Naive thymus-derived CD8-positive, alpha-beta T cell (primary cell): ENCODE data around the gene PLPPR3. TPM values are rescaled to one million over a fixed set of nuclear protein-coding genes. Genes with fewer than 3 reads are reported as not detected.
"Not testable (repeated sequence)": the region's sequence is repeated elsewhere in the genome, so short reads cannot be mapped to it uniquely, and the experiment has no call there.

Experiments
- ATAC-seq, 2 donors: fragments of 150-1000 bp; cut with Tn5 transposase in 1 of 2; sonication (Bioruptor Pico), chemical (Tn5 transposase) in 1 of 2; 1 replicate in 1 of 2; 2 replicates in 1 of 2; pipeline ENCODE4 v1.10.0; 2021; ENCODE audit warnings: mild to moderate bottlenecking in 2 of 2, moderate library complexity in 2 of 2
- POLR2A ChIA-PET: fragments of 350-600 bp; sonication (Branson Sonifier 250); formaldehyde crosslinking; loops from one replicate; lab custom pipeline; 2021; ENCODE audit warnings: antibody characterized with exemption; lab: Charles Lee
- DNase-seq, 10 donors: peaks; one replicate each; pipeline versions ENCODE4 v3.0.0 to v3.0.0-alpha.2; 2020 to 2022
- H3K27ac Mint-ChIP-seq, 10 donors: one replicate each; pipeline ENCODE4 v1.8.0; 2020 to 2022; ENCODE audit warnings: mild to moderate bottlenecking in 10 of 10, mixed read lengths in 10 of 10, moderate library complexity in 4 of 10, inconsistent platforms in 1 of 10
- H3K27me3 Mint-ChIP-seq, 5 donors: one replicate each; pipeline ENCODE4 v1.8.0; 2021 to 2022; ENCODE audit warnings: mixed read lengths in 5 of 5
- H3K36me3 Mint-ChIP-seq, 3 donors: one replicate each; pipeline ENCODE4 v1.8.0; 2020 to 2022; ENCODE audit warnings: mixed read lengths in 3 of 3, mild to moderate bottlenecking in 2 of 3, inconsistent platforms in 1 of 3
- H3K4me1 Mint-ChIP-seq, 4 donors: one replicate each; pipeline ENCODE4 v1.8.0; 2021 to 2022; ENCODE audit warnings: mixed read lengths in 4 of 4
- H3K4me3 Mint-ChIP-seq, 10 donors: one replicate each; pipeline ENCODE4 v1.8.0; 2020 to 2022; ENCODE audit warnings: mild to moderate bottlenecking in 10 of 10, mixed read lengths in 10 of 10, moderate library complexity in 6 of 10, inconsistent platforms in 1 of 10
- H3K9me3 Mint-ChIP-seq, 9 donors: one replicate each; pipeline ENCODE4 v1.8.0; 2020 to 2022; ENCODE audit warnings: mixed read lengths in 9 of 9, mild to moderate bottlenecking in 3 of 9, inconsistent platforms in 1 of 9, moderate library complexity in 1 of 9
- polyA plus RNA-seq, 3 donors: library from polyadenylated mRNA; unstranded; fragments of 300-500 nt; fragmentation: Illumina TruSeq; gene quantifications; one replicate each; pipeline ENCODE4 v1.2.3, GENCODE V29; 2021
- total RNA-seq, 8 experiments: library from RNA in 2 of 8; stranded (reverse) in 2 of 8; gene quantifications; one replicate each; pipeline ENCODE4 v1.2.3 and lab custom pipeline; 2021 to 2026

PLPPR3 gene
- total and polyA plus RNA-seq, 5 experiments from 2014 or later = not detected

GRCh38 chr19:821231-821824 lies 427 bp downstream of the PLPPR3 start:
- DNase-seq (no peak), ATAC-seq (peak; percentile 8 to 17)
- peak overlapping the region in 4 of 10 donors; percentile 56 to 74 (median 68) for H3K4me3 Mint-ChIP-seq
- no peaks in the 10 kb centered on the region for H3K9me3 Mint-ChIP-seq
- peaks cover 0 to 3% (median 0%) of the 10 kb centered on the region in 3 donors for H3K36me3 Mint-ChIP-seq
- H3K27me3 Mint-ChIP-seq = peaks cover 3 to 21% (median 8%) of the 10 kb centered on the region in 5 donors
- H3K27ac Mint-ChIP-seq = no peak overlapping the region
- peaks cover 0 to 5% (median 3%) of the 10 kb centered on the region in 4 donors for H3K4me1 Mint-ChIP-seq
- POLR2A ChIA-PET = interaction anchor here (0.5 to 1.1 kb wide), 3 partner anchors 19 to 315 kb away, joined by 3 to 5 read pairs (median 3); no protein-coding TSS in a partner anchor

GRCh38 chr19:820212-820611 lies 1.5 kb downstream of the PLPPR3 start:
- H3K27me3 Mint-ChIP-seq = peaks cover 3 to 17% (median 8%) of the 10 kb centered on the region in 5 donors

GRCh38 chr19:816500-816857 lies 5.3 kb downstream of the PLPPR3 start:
- H3K27ac Mint-ChIP-seq = peak overlapping the region in 5 of 10 donors; percentile 47 to 78 (median 56)
- peaks cover 0 to 8% (median 0%) of the 10 kb centered on the region in 4 donors for H3K4me1 Mint-ChIP-seq
- peak overlapping the region in 1 of 10 donors; percentile 25 for H3K4me3 Mint-ChIP-seq

More at GRCh38 chr19:820212-820611, 1.5 kb downstream of the PLPPR3 start:
- POLR2A ChIA-PET = interaction anchor here (0.6 to 1.1 kb wide), 2 partner anchors 17 to 366 kb away, joined by 3 to 4 read pairs; no protein-coding TSS in a partner anchor
- not testable (repeated sequence) for DNase-seq, H3K36me3 Mint-ChIP-seq, H3K4me1 Mint-ChIP-seq, ATAC-seq, H3K9me3 Mint-ChIP-seq
- H3K27ac Mint-ChIP-seq = peak overlapping the region in 1 of 10 donors; percentile 40
- peak overlapping the region in 1 of 10 donors; percentile 10 for H3K4me3 Mint-ChIP-seq

GRCh38 chr19:815775-816499 lies 5.8 kb downstream of the PLPPR3 start:
- peak overlapping the region in 6 of 10 donors; percentile 0 to 78 (median 50) for H3K27ac Mint-ChIP-seq
- H3K4me1 Mint-ChIP-seq = peaks cover 0 to 8% (median 0%) of the 10 kb centered on the region in 4 donors
- H3K36me3 Mint-ChIP-seq = peaks cover 0 to 23% (median 9%) of the 10 kb centered on the region in 3 donors
- peak in 1 of 2 donors; percentile 2 for ATAC-seq
- no peaks in the 10 kb centered on the region for H3K27me3 Mint-ChIP-seq
- peaks cover 0 to 2% (median 0%) of the 10 kb centered on the region in 9 donors for H3K9me3 Mint-ChIP-seq
- H3K4me3 Mint-ChIP-seq = no peak overlapping the region
- no peak for DNase-seq
- POLR2A ChIA-PET = no interaction called here

More at GRCh38 chr19:816500-816857, 5.3 kb downstream of the PLPPR3 start:
- DNase-seq (no peak), ATAC-seq (no peak)
- H3K27me3 Mint-ChIP-seq = no peaks in the 10 kb centered on the region
- H3K36me3 Mint-ChIP-seq = peaks cover 0 to 18% (median 9%) of the 10 kb centered on the region in 3 donors
- POLR2A ChIA-PET = no interaction called here
- peaks cover 0 to 2% (median 0%) of the 10 kb centered on the region in 9 donors for H3K9me3 Mint-ChIP-seq

GRCh38 chr19:815079-815774 lies 6.5 kb downstream of the PLPPR3 start:
- H3K4me3 Mint-ChIP-seq = no peak overlapping the region
- ATAC-seq (peak; percentile 5 to 17), DNase-seq (no peak)
- H3K27me3 Mint-ChIP-seq = no peaks in the 10 kb centered on the region
- peaks cover 0 to 28% (median 9%) of the 10 kb centered on the region in 3 donors for H3K36me3 Mint-ChIP-seq
- peaks cover 0 to 8% (median 0%) of the 10 kb centered on the region in 4 donors for H3K4me1 Mint-ChIP-seq
- H3K27ac Mint-ChIP-seq = peak overlapping the region in 1 of 10 donors; percentile 82
- peaks cover 0 to 2% (median 0%) of the 10 kb centered on the region in 9 donors for H3K9me3 Mint-ChIP-seq
- POLR2A ChIA-PET = no interaction called here

- Mint-ChIP-seq H3K9me3 (peaks cover 0 to 2% (median 0%) of the 10 kb centered on the region in 9 donors), H3K4me3 (peak overlapping the region in 3 of 10 donors; percentile 20 to 37 (median 20)), H3K27me3 (no peaks in the 10 kb centered on the region), H3K27ac (peak overlapping the region in 2 of 10 donors; percentile 77 to 82), H3K36me3 (peaks cover 0 to 36% (median 11%) of the 10 kb centered on the region in 3 donors), H3K4me1 (peaks cover 0 to 8% (median 0%) of the 10 kb centered on the region in 4 donors)
- POLR2A ChIA-PET = no interaction called here
- ATAC-seq (peak in 1 of 2 donors; percentile 5), DNase-seq (no peak)
These were observed 7.3 kb downstream of the PLPPR3 start for GRCh38 chr19:814152-815078.

- peak overlapping the region in 2 of 10 donors; percentile 13 to 82 for H3K27ac Mint-ChIP-seq
- POLR2A ChIA-PET = interaction anchor here (0.8 kb wide), 1 partner anchor 15 kb away, joined by 3 read pairs; no protein-coding TSS in a partner anchor
- H3K4me1 Mint-ChIP-seq = peaks cover 0 to 8% (median 0%) of the 10 kb centered on the region in 4 donors
- peaks cover 0 to 2% (median 0%) of the 10 kb centered on the region in 9 donors for H3K9me3 Mint-ChIP-seq
- H3K36me3 Mint-ChIP-seq = peaks cover 0 to 44% (median 11%) of the 10 kb centered on the region in 3 donors
- no peaks in the 10 kb centered on the region for H3K27me3 Mint-ChIP-seq
- ATAC-seq (peak in 1 of 2 donors; percentile 5), DNase-seq (no peak)
- H3K4me3 Mint-ChIP-seq = peak overlapping the region in 1 of 10 donors; percentile 26
These were observed 8.3 kb downstream of the PLPPR3 start for GRCh38 chr19:813219-814151.

GRCh38 chr19:812747-813218 lies 9.0 kb downstream of the PLPPR3 start:
- no peak for DNase-seq
- Mint-ChIP-seq H3K27ac (no peak overlapping the region), H3K9me3 (peaks cover 0 to 2% (median 0%) of the 10 kb centered on the region in 9 donors), H3K27me3 (no peaks in the 10 kb centered on the region), H3K4me3 (no peak overlapping the region), H3K4me1 (peaks cover 0 to 8% (median 2%) of the 10 kb centered on the region in 4 donors), H3K36me3 (peaks cover 0 to 50% (median 14%) of the 10 kb centered on the region in 3 donors)
- peak in 1 of 2 donors; percentile 4 for ATAC-seq
- POLR2A ChIA-PET = no interaction called here

GRCh38 chr19:812049-812746 lies 9.6 kb downstream of the PLPPR3 start:
- peak overlapping the region in 2 of 10 donors; percentile 13 to 16 for H3K27ac Mint-ChIP-seq
- no peaks in the 10 kb centered on the region for H3K27me3 Mint-ChIP-seq
- no peak for ATAC-seq
- H3K9me3 Mint-ChIP-seq = peaks cover 0 to 2% (median 0%) of the 10 kb centered on the region in 9 donors
- H3K4me3 Mint-ChIP-seq = no peak overlapping the region
- peaks cover 1 to 12% (median 7%) of the 10 kb centered on the region in 4 donors for H3K4me1 Mint-ChIP-seq
- POLR2A ChIA-PET = no interaction called here
- H3K36me3 Mint-ChIP-seq = peaks cover 0 to 56% (median 19%) of the 10 kb centered on the region in 3 donors
- no peak for DNase-seq

- ATAC-seq (no peak), DNase-seq (no peak)
- POLR2A ChIA-PET = no interaction called here
- no peaks in the 10 kb centered on the region for H3K27me3 Mint-ChIP-seq
- H3K36me3 Mint-ChIP-seq = peaks cover 0 to 62% (median 19%) of the 10 kb centered on the region in 3 donors
- peak overlapping the region in 2 of 10 donors; percentile 13 to 16 for H3K27ac Mint-ChIP-seq
- peaks cover 3 to 12% (median 10%) of the 10 kb centered on the region in 4 donors for H3K4me1 Mint-ChIP-seq
- peak overlapping the region in 1 of 10 donors; percentile 20 for H3K4me3 Mint-ChIP-seq
- H3K9me3 Mint-ChIP-seq = peaks cover 0 to 2% (median 0%) of the 10 kb centered on the region in 9 donors
These were observed 10.2 kb downstream of the PLPPR3 start for GRCh38 chr19:811506-812048.
